GM18508 (cell line): ENCODE measurements around the gene LARGE1.

Experiments used
- ATAC-seq: cut with Tn5 transposase; IDR thresholded peaks from one replicate; pipeline ENCODE4 v1.9.1; 2021; ENCODE audit warnings: moderate number of reproducible peaks; ENCODE audit not compliant: insufficient read depth, unreplicated experiment

The LARGE1 gene

DNA sequence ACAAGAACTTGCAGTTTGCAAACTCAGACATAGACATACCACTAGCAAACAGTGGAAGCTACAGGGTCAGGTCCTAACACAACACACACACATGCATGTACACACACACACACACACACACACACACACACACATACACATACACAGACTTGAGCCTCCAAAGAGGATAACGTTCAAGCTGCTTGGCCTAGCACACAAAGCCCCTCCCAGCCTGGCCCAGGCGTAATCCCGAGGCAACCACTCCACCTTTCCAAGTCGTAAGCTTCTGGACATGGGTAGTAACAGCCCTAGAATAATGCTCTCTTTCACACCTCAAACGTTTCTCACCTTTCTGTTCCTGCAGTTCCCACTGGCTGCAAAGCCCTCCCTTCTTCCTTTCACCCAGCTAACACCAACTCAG, 88.6 kb downstream of the LARGE1 start:
- no peak for ATAC-seq

DNA sequence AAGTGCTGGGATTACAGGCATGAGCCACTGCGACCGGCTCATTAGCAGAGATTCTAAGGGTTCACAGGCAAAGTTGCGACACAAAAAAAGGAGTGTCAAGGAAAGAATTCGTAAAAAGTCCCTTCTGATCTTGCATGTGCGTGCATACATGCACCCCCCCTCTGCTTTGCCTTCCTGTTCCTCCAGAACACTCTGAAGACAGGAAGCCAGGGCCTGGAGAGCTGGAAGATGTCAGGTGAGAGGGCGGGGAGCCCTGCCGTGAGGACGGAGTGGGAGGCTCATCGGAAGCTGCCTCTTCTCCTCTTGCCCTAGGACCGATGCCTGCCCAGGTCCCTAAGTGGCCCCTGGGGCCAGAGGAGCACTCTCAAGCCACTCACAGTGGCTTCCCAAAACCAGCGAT, 89.1 kb downstream of the LARGE1 start:
- ATAC-seq: no peak

DNA sequence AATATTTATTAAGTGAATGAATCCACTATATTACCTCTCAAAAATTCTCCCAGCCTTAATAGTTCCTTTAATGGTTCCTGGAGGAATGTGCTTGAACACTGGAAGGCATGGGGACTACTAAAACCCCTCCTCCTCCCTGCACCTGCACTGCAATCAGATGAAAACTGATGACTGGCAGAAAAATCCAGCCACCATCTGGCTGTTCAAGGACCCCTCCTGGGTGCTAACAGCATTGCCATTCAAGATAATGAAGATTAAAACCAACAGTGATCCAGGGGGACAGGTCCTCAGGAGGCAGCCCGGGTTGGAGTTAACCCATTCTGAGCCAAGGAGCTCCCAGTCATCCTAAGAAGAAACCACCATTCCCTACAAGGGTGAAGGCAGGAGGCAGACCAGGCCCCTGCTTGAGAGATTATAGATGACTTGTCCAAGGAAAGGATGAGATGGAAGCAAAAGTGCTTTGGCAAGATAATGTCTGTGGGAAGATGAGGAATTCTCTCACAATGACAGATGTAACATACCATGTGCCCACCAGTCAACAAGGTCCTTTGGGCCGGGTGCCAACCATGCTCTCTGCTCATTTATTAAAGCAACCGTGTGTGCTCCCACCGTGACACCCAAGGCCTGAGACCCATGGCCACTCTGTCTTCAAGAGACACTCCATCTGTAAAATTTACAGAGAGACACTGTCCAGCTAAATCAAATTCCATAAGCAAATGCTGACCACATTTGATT, 90.6 kb downstream of the LARGE1 start:
- no peak for ATAC-seq

DNA sequence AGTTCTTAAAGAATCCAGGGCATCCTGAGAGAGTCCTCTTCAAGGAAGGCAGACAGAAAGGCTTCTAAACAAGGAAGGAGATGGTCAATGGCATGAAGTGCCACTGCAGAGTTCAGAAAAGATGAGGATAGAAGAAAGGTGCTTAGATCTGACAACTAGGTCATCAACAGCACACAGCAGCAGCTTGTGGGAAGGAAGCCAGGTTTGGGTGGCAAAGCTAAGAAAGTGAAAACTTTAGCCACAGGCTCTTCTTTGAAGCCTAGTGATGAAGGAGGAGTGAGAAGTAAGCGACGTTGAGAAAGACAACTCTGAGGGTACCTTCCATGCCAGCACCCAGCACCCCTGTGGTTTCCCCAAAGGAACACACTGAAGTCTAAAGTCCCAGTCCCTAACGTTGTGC, 92.0 kb downstream of the LARGE1 start:
- ATAC-seq: no peak

DNA sequence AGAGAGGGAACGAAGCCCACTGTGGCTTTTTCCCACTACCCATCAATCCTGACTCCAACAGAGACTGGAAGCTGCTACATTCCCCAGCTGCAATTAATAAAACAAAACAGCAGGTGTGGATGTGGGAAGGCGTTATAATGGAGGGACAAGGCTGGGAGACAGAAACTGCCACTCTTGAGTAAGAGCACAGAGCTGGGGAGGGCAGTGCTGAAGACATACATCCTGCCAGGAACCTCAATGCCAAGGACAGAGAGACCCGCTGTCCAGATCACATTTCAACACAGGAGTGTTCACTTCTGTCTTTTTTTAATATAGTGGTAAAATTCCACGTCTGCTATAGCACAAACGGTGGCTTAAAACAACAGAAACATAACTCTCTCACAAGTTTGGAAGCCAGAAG, 94.5 kb downstream of the LARGE1 start:
- no peak for ATAC-seq

DNA sequence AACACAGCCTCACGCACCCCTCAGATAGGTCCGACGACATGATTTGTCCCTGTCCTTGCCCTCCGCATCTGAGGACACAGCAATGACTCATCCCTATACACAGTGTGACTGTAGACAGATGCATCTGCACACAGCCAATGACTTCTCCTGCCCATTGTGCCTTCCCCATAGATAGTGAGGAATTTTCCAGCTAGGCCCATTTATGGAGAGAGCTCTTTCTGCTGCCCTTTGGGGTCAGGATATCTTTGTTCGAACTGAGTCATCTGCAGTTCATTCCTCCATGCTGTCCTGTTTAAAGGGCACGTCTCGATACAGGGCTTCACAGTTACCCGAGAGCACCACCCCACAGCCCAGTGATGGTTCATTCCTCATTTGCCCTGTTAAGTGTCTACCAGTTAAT, 96.7 kb downstream of the LARGE1 start:
- no peak for ATAC-seq

DNA sequence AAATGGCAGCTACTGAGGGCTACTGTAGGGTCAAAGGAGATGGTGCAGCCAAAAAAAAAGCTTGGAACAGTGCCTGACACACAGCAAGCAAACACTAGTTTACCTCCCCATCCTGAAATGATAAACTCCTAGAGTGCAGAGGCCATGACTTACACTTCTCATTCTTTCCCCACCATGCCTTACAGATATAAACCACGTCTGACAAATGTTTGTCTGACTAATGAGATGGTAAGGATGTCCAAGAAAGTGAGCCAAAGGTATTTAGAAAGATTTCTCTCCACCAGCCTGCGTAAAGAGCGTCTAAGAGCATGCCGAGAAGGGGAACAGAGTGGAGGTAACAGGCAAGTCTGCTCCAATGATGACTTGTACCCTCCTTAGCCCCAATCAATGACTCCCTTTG, 99.0 kb downstream of the LARGE1 start:
- ATAC-seq: no peak

DNA sequence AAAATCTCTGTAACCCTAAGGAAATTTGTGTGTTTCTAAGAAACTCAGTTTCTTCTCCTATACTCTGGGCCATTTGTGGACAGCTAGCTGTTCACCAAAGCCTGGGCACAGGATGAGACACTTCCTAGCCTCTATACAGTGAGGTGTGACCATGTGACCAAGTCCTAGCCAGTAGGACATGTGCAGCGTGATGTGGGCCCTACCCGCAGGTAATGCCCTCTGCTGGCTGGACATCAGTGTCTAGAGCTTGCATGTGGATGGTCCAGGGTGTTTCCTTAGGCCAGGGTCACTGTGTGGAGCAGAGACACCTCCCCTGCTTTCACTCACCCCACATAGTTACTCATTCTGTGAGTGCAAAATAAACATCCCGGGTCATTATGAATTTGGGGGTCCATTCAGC, 100.5 kb downstream of the LARGE1 start:
- no peak for ATAC-seq

DNA sequence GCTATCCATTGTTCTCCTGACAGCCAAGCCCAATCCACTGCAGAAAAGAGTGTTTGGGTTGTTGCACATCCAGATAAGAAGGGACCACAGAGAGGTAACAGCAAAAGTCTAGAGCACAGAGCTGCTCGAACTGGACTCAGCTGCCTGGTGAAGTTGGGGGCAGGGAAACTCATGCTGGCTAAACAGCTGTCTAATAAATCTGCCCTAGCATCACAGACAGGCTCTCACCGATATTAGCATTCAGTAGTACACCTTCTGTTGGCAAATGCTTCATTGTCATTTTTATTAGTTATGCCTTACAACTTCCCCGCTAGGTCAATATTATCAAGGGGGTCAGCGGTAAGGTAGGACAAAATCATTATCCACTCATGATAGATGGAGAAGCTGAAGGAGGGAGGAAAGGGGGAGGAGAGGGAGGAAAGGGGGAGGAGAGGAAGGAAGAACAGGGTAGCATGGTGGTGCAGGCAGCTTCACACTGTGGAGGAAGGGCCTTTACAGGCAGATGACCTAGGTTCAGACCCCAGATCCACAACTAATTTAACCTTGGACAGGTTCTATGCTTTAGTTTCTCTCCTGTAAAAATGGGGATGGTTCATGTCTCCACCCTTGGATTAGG, 102.7 kb downstream of the LARGE1 start:
- ATAC-seq: no peak

DNA sequence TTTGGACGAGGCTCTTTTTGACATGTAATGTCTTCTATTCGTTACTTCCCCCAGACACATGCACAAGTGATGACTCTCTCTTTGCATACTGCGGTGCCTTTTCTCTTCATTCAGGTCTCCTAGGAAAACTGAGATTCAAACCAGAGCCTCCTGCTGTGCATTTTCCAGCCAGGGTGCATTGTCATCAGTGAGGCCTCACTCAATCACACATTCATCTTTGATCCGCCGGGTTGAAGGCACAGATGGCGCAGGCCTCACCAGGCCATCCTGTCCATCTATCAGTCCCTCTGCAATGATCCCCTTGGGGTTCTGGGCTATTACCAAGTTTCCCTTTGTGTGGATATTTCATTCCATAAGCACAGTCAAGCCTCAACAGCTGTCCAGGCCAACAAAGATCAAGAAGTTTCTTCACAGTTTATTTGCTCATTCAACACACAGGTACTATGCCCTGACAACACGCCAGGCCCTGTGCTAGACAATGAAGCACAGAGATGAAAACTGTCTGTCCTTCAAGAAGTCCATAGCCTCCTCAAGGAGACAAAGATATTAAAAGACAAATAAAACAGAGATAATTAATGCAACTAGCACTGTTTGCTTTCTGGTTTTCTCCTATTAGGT, 107.8 kb downstream of the LARGE1 start:
- no peak for ATAC-seq

DNA sequence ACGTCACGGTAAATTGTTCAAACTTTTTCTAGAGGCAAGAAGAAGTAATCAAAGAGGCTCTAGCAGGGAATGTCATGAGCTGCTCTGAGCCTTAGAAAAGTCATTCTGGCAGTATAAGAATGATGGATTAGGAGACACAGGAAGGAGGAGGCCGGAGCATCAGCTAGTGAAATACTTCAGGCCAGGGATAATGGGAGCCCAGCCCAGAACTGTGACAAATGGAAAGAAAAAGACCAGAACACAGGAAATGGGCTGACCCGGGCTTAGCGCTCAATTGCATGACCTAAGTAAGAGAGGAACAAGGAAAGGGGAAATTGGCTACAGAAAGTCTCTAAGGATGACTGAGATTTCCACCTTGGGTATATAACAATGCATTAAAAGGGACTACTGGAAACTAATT, 108.6 kb downstream of the LARGE1 start:
- ATAC-seq: no peak

DNA sequence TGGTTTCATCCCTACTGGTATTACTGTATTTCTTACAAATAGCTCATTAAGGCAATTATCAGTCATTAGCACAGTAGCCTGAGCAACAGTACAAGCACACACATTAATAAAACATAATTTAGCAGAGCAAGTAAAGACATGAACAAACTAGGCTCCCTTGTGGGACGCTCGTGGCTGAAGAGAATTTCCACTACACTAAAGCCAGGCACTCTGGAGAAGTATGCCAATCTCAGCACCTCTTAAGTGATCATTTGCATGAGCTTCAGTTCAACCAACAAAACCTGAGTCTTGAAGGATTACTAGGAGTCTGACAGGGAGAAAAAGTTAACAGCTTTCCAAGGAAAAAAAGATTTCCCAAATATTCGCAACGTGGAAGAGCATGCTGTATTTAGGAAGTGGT, 109.1 kb downstream of the LARGE1 start:
- ATAC-seq: no peak

DNA sequence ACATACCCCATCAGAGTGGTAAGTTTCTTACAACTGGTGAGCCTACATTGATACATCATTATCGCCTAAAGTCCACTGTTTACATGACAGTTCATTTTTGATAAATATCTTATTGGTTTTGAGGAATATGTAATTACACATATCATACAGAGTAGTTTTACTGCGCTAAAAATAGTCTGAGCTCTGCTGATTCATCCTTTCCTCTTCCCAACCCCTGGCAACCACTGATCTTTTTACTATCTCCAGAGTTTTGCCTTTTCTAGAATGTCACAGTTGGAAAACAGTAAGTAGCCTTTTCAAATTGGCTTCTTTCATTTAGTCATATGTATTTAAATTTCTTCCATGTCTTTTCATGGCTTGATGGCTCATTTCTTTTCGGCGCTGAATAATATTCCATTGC, 112.8 kb downstream of the LARGE1 start:
- no peak for ATAC-seq

DNA sequence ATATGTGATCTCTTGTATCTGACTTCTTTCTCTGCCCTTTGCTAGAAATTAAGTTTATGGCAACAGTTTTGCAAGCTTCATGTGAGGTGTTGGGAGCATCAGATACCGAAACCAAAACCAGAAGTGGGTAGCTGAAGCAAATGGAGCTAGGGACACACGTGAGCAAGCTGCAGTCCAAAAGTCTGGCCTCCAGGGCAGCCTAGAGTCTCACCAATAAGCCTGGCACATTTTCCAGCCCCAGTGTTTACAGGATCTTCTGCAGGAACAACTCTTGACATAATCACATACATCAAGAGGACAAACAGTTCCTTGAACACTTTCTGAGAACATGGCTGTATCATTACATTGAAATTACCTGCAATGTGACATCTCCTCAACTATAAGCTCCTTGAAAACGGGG, 114.1 kb downstream of the LARGE1 start:
- ATAC-seq: no peak

DNA sequence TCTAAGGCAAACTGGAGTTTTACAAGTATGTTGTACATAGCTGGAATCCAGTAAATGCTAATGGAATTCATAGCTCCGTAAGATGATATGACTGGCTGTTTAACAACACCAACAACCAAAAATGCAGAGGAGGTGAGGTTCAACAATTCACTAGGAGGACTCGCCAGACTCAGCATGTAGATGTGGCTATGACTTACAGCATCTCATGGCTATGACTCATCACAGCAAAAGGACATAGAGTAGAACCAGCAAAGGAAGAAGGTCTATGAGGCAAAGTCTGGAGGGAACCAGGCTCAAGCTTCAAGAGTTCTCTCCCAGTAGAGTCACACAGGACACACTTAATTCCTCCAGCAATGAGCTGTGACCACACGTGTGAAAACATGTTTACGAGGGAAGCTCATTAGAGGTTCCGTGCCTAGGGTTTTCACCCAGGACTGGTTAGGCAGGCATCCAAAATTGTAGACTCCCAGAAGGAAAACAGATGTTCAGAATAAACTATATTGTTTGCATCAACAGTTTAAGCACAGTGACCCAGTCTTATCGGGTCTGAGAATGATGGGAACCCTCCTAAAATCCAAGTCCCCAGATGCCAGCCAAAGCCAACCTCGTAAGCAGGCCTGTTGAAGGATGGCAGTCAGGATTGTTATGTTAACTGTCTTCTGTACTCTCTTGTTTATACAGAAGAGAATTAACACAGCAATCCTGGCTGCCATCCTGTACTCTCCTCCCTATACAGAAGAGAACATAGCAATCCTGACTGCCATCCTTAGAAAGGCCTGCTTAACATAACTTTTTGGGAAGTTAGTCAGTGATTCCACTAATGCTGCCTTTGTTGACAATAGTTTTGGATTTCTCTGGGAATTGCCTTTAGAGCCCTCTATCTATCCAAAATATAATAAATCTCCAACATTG, 116.6 kb downstream of the LARGE1 start:
- ATAC-seq: no peak

DNA sequence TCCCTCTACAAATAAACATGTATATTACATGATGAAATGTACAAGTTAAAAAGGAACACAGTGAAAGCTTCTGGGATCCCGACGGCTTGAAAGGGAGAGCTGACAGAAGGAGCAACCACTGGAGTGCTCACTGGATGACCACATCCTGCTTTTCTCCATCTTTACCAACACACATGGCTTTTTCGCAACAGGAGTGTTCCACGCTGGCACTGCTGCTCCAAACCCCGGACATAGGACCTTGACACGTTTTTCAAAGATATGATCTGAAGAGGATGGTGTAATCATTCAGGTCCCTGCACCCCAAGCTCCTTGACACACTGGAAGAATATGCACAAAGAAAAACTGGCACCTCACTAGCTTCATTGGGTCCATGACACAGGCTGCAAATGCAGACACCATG, 121.9 kb downstream of the LARGE1 start:
- no peak for ATAC-seq

DNA sequence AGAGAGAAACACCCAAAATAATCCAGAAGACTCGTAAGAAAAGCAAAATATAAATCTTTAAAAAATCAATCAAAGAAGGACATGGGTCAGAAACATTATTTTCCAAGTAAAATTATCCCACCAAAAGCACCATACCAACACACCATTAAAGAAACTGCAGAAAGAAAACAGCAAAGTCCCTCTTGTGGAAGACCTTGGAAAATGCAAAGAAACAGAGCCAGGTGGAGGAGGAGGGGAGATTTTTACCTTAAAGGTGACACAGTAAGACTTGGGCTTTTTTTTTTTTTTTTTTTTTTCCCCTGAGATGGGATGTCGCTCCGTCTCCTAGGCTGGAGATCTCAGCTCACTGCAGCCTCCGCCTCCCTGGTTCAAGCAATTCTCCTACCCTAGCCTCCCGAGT, 123.8 kb downstream of the LARGE1 start:
- no peak for ATAC-seq

DNA sequence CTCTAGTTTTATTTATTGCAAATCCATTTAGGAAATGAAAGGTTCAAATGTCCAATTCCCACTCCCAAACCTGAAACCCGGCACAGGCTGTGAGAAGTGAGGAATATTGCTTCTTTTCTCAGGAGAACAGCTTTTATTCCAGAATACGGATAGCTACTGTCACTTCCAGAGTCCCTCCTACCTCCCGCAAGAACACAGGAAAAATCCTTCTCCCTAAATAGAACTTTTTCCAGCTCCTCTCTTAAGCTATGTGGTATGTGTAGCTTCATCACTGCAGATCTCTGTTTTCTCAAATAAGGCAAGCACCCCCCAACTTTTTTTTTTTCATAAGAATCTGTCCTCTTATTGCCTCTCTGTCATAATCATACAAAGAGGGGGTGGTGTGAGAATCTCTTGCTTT, 126.8 kb downstream of the LARGE1 start:
- no peak for ATAC-seq

DNA sequence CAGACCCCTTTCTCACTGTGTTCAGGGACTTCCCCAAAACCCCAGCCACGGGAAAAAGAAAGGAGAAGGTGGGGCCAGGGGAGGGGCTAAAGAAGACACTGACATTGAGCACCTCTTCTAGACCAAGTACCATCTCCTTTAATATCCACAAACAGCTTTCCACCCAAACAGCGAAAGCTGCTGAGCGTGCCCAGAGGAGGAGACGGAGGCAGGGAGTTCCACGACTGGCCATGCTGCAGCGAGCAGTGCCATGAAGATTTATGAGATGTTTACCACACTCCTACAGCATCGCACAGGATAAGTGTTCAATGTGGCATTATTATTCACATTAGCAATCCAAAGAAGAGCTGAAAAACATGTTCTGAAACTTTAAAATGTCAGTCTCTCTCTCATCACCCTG, 127.4 kb downstream of the LARGE1 start:
- no peak for ATAC-seq

DNA sequence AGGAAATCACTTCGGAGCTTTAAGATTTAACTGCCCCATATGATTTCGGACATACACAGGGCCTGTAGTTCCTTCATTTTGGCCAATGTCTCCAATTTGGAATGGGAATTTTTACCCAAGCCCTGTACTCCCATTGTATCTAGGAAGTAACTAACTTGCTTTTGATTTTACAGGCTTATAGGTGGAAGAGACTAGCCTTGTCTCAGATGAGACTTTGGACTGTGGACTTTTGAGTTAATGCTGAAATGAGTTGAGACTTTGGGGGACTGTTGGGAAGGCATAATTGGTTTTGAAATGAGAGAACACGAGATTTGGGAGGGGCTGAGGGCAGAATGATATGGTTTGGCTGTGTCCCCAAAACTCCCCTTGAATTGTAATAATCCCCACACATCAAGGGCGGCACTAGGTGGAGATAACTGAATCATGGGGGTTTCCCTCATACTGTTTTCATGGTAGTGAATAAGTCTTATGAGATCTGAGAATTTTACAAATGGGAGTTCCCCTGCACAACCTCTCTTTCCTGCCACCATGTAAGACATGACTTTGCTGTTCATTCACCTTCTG, 130.5 kb downstream of the LARGE1 start:
- ATAC-seq: no peak

DNA sequence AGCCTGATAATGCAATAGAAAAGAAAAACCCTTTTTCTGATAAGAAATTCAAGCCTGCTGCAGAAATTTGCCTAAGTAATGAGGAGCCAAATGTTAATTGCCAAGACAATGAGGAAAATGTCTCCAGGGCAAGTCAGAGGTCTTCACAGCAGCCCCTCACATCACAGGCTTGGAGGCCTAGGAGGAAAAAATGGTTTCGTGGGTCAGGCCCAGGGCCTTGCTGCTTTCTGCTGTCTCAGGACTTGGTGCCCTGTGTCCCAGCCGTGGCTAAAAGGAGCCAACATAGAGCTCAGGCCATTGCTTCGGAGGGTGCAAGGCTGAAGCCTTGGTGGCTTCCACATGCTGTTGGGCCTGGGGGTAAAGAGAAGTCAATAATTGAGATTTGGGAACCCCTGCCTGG, 131.3 kb downstream of the LARGE1 start:
- no peak for ATAC-seq
